Fibroblast of the aortic adventitia (primary cell): ENCODE measurements around the gene CACNA1D. TPM values are rescaled to one million over a fixed set of nuclear protein-coding genes. Genes with fewer than 3 reads are reported as not detected.

Experiments used
- DNase-seq: peaks from one replicate; pipeline ENCODE4 v3.0.0-alpha.2; 2010; ENCODE audit warnings: low read depth
- H3K4me3 ChIP-seq: 2 replicates; pipeline ENCODE4 v1.5.1; 2011; ENCODE audit warnings: low read depth, mild to moderate bottlenecking, control low read depth, low read length, moderate library complexity
- total RNA-seq: library from RNA; depleted of rRNA; stranded (reverse); fragments of >200 nt; gene quantifications from 2 replicates; pipeline ENCODE4 v1.2.3, GENCODE V29; 2012; ENCODE audit warnings: low replicate concordance
- TF ChIP-seq, protein P1 (sequence below): IDR thresholded peaks from 2 replicates; pipeline ENCODE4 v1.5.1; 2011; ENCODE audit warnings: mild to moderate bottlenecking, low read length, control low read depth, inconsistent platforms; ENCODE audit not compliant: insufficient read depth

The CACNA1D gene
- total RNA-seq, 1 donor, result 1.9 TPM

DNA sequence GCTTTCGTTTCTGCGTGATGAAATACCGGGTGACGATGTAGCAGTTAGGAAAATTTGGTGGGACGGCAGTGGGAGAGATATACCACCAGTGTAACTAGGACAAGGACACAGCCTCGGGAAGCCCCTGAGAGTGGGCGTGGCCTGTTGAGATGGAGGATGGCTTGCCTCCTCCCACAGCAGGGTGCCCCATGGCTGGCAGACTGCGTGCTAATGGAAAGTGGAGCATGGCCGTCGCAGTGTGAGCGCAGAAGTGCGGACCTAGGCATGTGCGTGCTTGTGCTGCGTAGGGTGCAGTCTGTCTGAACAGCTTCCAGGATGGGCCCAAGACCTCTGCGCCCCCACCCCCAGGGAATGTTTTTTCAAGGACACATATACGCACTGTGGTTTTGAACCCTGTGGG is 295.0 kb downstream of the CACNA1D start:
- no peak overlapping the region for H3K4me3 ChIP-seq
- TF ChIP-seq, protein P1, sequence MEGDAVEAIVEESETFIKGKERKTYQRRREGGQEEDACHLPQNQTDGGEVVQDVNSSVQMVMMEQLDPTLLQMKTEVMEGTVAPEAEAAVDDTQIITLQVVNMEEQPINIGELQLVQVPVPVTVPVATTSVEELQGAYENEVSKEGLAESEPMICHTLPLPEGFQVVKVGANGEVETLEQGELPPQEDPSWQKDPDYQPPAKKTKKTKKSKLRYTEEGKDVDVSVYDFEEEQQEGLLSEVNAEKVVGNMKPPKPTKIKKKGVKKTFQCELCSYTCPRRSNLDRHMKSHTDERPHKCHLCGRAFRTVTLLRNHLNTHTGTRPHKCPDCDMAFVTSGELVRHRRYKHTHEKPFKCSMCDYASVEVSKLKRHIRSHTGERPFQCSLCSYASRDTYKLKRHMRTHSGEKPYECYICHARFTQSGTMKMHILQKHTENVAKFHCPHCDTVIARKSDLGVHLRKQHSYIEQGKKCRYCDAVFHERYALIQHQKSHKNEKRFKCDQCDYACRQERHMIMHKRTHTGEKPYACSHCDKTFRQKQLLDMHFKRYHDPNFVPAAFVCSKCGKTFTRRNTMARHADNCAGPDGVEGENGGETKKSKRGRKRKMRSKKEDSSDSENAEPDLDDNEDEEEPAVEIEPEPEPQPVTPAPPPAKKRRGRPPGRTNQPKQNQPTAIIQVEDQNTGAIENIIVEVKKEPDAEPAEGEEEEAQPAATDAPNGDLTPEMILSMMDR, result no peak
- no peak for DNase-seq

- no peak overlapping the region for H3K4me3 ChIP-seq
- no peak for DNase-seq
- TF ChIP-seq, protein P1, result no peak
Measured at GRCh38 chr3:53790470-53790869, 296.1 kb downstream of the CACNA1D start.

- TF ChIP-seq, protein P1, result no peak
- no peak for DNase-seq
- H3K4me3 ChIP-seq, result no peak overlapping the region
Measured at GRCh38 chr3:53791317-53791716, 296.9 kb downstream of the CACNA1D start.

DNA sequence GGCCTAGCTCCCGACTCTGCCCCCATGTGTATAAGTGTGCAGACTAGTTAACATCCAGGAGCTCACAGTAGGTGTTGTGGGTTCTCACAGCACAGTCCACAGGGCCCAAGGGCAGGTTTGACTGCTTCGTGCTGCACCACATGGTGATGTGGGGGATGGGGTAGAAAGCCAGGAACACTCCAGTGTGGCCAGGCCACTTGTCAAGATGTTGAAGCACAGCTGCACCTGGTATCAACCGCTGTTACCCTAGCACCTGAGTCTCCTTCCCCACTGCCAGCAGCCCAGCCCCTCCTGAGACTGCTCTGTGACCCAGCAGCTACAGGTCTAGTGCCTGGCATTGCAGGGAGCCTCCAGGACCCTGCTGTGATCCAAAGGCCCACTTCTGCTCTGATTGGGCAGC is 298.5 kb downstream of the CACNA1D start:
- DNase-seq, result no peak
- no peak overlapping the region for H3K4me3 ChIP-seq
- TF ChIP-seq, protein P1, result no peak

GRCh38 chr3:53794597-53794996 is 300.2 kb downstream of the CACNA1D start:
- peak; percentile 42 for DNase-seq
- TF ChIP-seq, protein P1, result no peak
- no peak overlapping the region for H3K4me3 ChIP-seq

GRCh38 chr3:53795176-53795575 is 300.8 kb downstream of the CACNA1D start:
- TF ChIP-seq, protein P1, result no peak
- no peak for DNase-seq
- no peak overlapping the region for H3K4me3 ChIP-seq

GRCh38 chr3:53795789-53796560 is 301.6 kb downstream of the CACNA1D start:
- peak; percentile 34 for DNase-seq
- TF ChIP-seq, protein P1, result no peak
- H3K4me3 ChIP-seq, result no peak overlapping the region
